SK-N-SH treated with all-trans-retinoic acid at 6 μM for 48 hours (cell line): ENCODE results near the gene EDAR.

Experiments used
- ATAC-seq: fragments of 200-7000 bp; cut with Tn5 transposase; 3 replicates; pipeline ENCODE4 v1.9.1; 2020; ENCODE audit warnings: mild to moderate bottlenecking, moderate library complexity
- ARNTL ChIP-seq: fragments of 450-650 bp; formaldehyde crosslinking; IDR thresholded peaks from 2 replicates; pipeline ENCODE4 v1.5.0; 2020; ENCODE audit warnings: low read depth, mild to moderate bottlenecking, moderate library complexity, borderline replicate concordance
- BACH2 ChIP-seq: fragments of 250-450 bp; sonication (Bioruptor Pico); IDR thresholded peaks from 2 replicates; pipeline ENCODE4 v1.9.0; 2021; ENCODE audit warnings: mild to moderate bottlenecking, borderline replicate concordance
- CREB5 ChIP-seq: fragments of 250-450 bp; sonication (Bioruptor Pico); IDR thresholded peaks from 2 replicates; pipeline ENCODE4 v1.5.1; 2020; ENCODE audit warnings: low read depth, mild to moderate bottlenecking, moderate library complexity
- CSDC2 ChIP-seq: fragments of 250-450 bp; sonication (Bioruptor Pico); IDR thresholded peaks from 2 replicates; pipeline ENCODE4 v1.5.0; 2020; ENCODE audit warnings: mild to moderate bottlenecking, moderate library complexity
- ESRRG ChIP-seq: fragments of 250-450 bp; sonication (Bioruptor Pico); IDR thresholded peaks from 2 replicates; pipeline ENCODE4 v1.6.1; 2021; ENCODE audit warnings: mild to moderate bottlenecking
- GLIS3 ChIP-seq: fragments of 250-450 bp; sonication (Bioruptor Pico); IDR thresholded peaks from 2 replicates; pipeline ENCODE4 v1.5.0; 2020; ENCODE audit warnings: mild to moderate bottlenecking, moderate library complexity
- ISL1 ChIP-seq: fragments of 250-450 bp; sonication (Bioruptor Pico); IDR thresholded peaks from 2 replicates; pipeline ENCODE4 v2.1.2; 2022; ENCODE audit warnings: mild to moderate bottlenecking, moderate library complexity
- PPARA ChIP-seq: fragments of 250-450 bp; sonication (Bioruptor Pico); IDR thresholded peaks from 2 replicates; pipeline ENCODE4 v1.5.0; 2020; ENCODE audit warnings: mild to moderate bottlenecking, borderline replicate concordance
- RARB ChIP-seq: fragments of 250-450 bp; sonication (Bioruptor Pico); IDR thresholded peaks from 2 replicates; pipeline ENCODE4 v1.8.0; 2021; ENCODE audit warnings: mild to moderate bottlenecking, moderate library complexity
- SNAI2 ChIP-seq: fragments of 250-450 bp; sonication (Bioruptor Pico); IDR thresholded peaks from 2 replicates; pipeline ENCODE4 v1.5.0; 2020; ENCODE audit warnings: mild to moderate bottlenecking, moderate library complexity
- TCF4 ChIP-seq: fragments of 250-450 bp; sonication (Bioruptor Pico); IDR thresholded peaks from 2 replicates; pipeline ENCODE4 v1.8.0; 2021; ENCODE audit warnings: mild to moderate bottlenecking, moderate library complexity, borderline replicate concordance
- TOX ChIP-seq: fragments of 250-450 bp; sonication (Bioruptor Pico); IDR thresholded peaks from 2 replicates; pipeline ENCODE4 v1.8.0; 2021; ENCODE audit warnings: mild to moderate bottlenecking, moderate library complexity, borderline replicate concordance
- ZC3H10 ChIP-seq: fragments of 250-450 bp; sonication (Bioruptor Pico); IDR thresholded peaks from 2 replicates; pipeline ENCODE4 v1.5.1; 2021; ENCODE audit warnings: mild to moderate bottlenecking, moderate library complexity
- ZFP3 ChIP-seq: fragments of 250-450 bp; sonication (Bioruptor Pico); IDR thresholded peaks from 2 replicates; pipeline ENCODE4 v1.5.0; 2020; ENCODE audit warnings: mild to moderate bottlenecking, moderate library complexity
- ZNF565 ChIP-seq: fragments of 450-650 bp; formaldehyde crosslinking; conservative IDR thresholded peaks from 2 replicates; pipeline ENCODE4 v1.5.0; 2020; ENCODE audit warnings: low read depth, mild to moderate bottlenecking, moderate library complexity
- ZNF70 ChIP-seq: fragments of 450-650 bp; formaldehyde crosslinking; IDR thresholded peaks from 2 replicates; pipeline ENCODE4 v1.5.0; 2020; ENCODE audit warnings: mild to moderate bottlenecking, moderate library complexity
- ZNF8 ChIP-seq: fragments of 450-650 bp; formaldehyde crosslinking; IDR thresholded peaks from 2 replicates; pipeline ENCODE4 v1.5.0; 2020; ENCODE audit warnings: mild to moderate bottlenecking, moderate library complexity
- TF ChIP-seq, protein P1 (sequence below): fragments of 250-450 bp; sonication (Bioruptor Pico); IDR thresholded peaks from 2 replicates; pipeline ENCODE4 v1.5.1; 2021; ENCODE audit warnings: mild to moderate bottlenecking, moderate library complexity
- TF ChIP-seq, protein P2 (sequence below): fragments of 250-450 bp; sonication (Bioruptor Pico); IDR thresholded peaks from 2 replicates; pipeline ENCODE4 v1.5.0; 2020; ENCODE audit warnings: mild to moderate bottlenecking, moderate library complexity
- TF ChIP-seq, protein P3 (sequence below): fragments of 250-450 bp; sonication (Bioruptor Pico); IDR thresholded peaks from 2 replicates; pipeline ENCODE4 v1.8.0; 2020; ENCODE audit warnings: mild to moderate bottlenecking, moderate library complexity, borderline replicate concordance
- TF ChIP-seq, protein P4 (sequence below): fragments of 250-450 bp; sonication (Bioruptor Pico); IDR thresholded peaks from 2 replicates; pipeline ENCODE4 v1.8.0; 2021; ENCODE audit warnings: low read depth, mild to moderate bottlenecking, moderate library complexity, borderline replicate concordance

Gene EDAR

GRCh38 chr2:108982259-108982679, 6.8 kb downstream of the EDAR start:
- no peak for ATAC-seq
- TF ChIP-seq ZNF8 (CRISPR knock-in tag), result no peak
- no peak for TF ChIP-seq ZNF565
- no peak for TF ChIP-seq SNAI2
- no peak for TF ChIP-seq ZNF70 (CRISPR knock-in tag)
- TF ChIP-seq CREB5, result no peak
- no peak for TF ChIP-seq ESRRG (CRISPR knock-in tag)
- TF ChIP-seq TCF4 (CRISPR knock-in tag), result no peak
- TF ChIP-seq ARNTL, result no peak
- TF ChIP-seq, protein P1, sequence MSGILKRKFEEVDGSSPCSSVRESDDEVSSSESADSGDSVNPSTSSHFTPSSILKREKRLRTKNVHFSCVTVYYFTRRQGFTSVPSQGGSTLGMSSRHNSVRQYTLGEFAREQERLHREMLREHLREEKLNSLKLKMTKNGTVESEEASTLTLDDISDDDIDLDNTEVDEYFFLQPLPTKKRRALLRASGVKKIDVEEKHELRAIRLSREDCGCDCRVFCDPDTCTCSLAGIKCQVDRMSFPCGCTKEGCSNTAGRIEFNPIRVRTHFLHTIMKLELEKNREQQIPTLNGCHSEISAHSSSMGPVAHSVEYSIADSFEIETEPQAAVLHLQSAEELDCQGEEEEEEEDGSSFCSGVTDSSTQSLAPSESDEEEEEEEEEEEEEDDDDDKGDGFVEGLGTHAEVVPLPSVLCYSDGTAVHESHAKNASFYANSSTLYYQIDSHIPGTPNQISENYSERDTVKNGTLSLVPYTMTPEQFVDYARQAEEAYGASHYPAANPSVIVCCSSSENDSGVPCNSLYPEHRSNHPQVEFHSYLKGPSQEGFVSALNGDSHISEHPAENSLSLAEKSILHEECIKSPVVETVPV, result no peak
- TF ChIP-seq, protein P2, sequence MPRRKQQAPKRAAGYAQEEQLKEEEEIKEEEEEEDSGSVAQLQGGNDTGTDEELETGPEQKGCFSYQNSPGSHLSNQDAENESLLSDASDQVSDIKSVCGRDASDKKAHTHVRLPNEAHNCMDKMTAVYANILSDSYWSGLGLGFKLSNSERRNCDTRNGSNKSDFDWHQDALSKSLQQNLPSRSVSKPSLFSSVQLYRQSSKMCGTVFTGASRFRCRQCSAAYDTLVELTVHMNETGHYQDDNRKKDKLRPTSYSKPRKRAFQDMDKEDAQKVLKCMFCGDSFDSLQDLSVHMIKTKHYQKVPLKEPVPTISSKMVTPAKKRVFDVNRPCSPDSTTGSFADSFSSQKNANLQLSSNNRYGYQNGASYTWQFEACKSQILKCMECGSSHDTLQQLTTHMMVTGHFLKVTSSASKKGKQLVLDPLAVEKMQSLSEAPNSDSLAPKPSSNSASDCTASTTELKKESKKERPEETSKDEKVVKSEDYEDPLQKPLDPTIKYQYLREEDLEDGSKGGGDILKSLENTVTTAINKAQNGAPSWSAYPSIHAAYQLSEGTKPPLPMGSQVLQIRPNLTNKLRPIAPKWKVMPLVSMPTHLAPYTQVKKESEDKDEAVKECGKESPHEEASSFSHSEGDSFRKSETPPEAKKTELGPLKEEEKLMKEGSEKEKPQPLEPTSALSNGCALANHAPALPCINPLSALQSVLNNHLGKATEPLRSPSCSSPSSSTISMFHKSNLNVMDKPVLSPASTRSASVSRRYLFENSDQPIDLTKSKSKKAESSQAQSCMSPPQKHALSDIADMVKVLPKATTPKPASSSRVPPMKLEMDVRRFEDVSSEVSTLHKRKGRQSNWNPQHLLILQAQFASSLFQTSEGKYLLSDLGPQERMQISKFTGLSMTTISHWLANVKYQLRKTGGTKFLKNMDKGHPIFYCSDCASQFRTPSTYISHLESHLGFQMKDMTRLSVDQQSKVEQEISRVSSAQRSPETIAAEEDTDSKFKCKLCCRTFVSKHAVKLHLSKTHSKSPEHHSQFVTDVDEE, result no peak
- TF ChIP-seq GLIS3, result no peak
- TF ChIP-seq PPARA, result no peak
- no peak for TF ChIP-seq ZFP3
- TF ChIP-seq BACH2 (CRISPR knock-in tag), result no peak
- TF ChIP-seq RARB (CRISPR knock-in tag), result no peak
- TF ChIP-seq, protein P3, sequence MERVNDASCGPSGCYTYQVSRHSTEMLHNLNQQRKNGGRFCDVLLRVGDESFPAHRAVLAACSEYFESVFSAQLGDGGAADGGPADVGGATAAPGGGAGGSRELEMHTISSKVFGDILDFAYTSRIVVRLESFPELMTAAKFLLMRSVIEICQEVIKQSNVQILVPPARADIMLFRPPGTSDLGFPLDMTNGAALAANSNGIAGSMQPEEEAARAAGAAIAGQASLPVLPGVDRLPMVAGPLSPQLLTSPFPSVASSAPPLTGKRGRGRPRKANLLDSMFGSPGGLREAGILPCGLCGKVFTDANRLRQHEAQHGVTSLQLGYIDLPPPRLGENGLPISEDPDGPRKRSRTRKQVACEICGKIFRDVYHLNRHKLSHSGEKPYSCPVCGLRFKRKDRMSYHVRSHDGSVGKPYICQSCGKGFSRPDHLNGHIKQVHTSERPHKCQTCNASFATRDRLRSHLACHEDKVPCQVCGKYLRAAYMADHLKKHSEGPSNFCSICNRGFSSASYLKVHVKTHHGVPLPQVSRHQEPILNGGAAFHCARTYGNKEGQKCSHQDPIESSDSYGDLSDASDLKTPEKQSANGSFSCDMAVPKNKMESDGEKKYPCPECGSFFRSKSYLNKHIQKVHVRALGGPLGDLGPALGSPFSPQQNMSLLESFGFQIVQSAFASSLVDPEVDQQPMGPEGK, result no peak
- no peak for TF ChIP-seq CSDC2 (CRISPR knock-in tag)
- TF ChIP-seq TOX (CRISPR knock-in tag), result no peak
- TF ChIP-seq, protein P4, sequence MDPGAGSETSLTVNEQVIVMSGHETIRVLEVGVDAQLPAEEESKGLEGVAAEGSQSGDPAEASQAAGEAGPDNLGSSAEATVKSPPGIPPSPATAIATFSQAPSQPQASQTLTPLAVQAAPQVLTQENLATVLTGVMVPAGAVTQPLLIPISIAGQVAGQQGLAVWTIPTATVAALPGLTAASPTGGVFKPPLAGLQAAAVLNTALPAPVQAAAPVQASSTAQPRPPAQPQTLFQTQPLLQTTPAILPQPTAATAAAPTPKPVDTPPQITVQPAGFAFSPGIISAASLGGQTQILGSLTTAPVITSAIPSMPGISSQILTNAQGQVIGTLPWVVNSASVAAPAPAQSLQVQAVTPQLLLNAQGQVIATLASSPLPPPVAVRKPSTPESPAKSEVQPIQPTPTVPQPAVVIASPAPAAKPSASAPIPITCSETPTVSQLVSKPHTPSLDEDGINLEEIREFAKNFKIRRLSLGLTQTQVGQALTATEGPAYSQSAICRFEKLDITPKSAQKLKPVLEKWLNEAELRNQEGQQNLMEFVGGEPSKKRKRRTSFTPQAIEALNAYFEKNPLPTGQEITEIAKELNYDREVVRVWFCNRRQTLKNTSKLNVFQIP (CRISPR knock-in tag), result no peak
- TF ChIP-seq ISL1 (CRISPR knock-in tag), result no peak

DNA sequence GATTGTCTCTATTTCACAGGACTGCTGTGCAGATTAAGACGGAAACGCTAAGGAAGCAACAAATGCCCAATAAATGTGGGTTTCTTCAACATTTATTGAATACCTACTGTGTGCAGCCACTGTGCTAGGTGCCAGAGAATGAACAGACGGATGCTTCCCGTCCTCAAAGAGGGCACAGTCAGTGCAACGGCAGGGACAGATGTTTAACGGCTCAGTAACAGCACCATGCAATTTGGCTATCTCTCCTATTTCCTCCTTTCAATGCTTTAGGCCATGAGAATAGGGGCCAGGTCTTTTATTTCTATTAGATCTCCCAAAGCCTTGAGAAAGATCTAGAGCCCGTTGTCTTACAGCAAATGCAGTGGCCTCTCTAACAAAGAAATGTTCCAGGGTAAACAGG, 7.2 kb downstream of the EDAR start:
- TF ChIP-seq, protein P3, result no peak
- TF ChIP-seq TOX (CRISPR knock-in tag) (no peak), PPARA (no peak)
- ATAC-seq, result no peak

DNA sequence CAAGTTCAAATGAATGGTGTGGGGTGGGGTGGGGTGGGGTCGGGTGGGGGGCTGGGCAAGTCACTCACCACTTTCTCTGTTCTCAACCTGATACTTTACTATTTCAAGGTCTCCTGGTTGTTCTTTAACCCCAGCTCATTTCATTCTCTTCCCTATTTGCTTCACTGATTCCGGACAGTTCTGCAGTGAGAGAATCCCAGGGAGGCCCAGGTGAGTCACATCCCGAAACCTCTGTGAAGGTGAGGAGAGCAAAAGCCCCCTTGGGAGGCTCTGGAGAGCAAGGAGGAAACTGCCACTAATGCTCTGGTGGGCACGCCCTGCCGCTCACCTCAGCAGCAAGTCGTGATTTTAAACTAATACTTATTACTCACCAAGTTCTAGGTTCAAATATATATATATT, 8.9 kb downstream of the EDAR start:
- TF ChIP-seq ZC3H10 (CRISPR knock-in tag), result no peak
- no peak for TF ChIP-seq TOX (CRISPR knock-in tag)
- TF ChIP-seq, protein P3, result no peak
- TF ChIP-seq ZFP3, result no peak
- no peak for ATAC-seq
